Keratinocyte (primary cell): ENCODE data around the gene DNAH8.

Experiments
- EZH2 ChIP-seq: IDR thresholded peaks from one replicate; pipeline ENCODE4 v1.6.1; 2012; ENCODE audit warnings: inconsistent platforms, mild to moderate bottlenecking, low read length, moderate library complexity
- TF ChIP-seq, protein P1 (sequence below), 3 experiments: IDR thresholded peaks in 1 of 3; conservative IDR thresholded peaks in 1 of 3; optimal IDR thresholded peaks in 1 of 3; 2 replicates in 2 of 3; 3 replicates in 1 of 3; pipeline versions ENCODE3 to v1.5.1; 2011; ENCODE audit warnings: low read length in 3 of 3, mild to moderate bottlenecking in 3 of 3, moderate library complexity in 2 of 3, control low read depth in 1 of 3, inconsistent platforms in 1 of 3; ENCODE audit not compliant: insufficient read depth in 2 of 3; ENCODE audit errors: extremely low read depth in 1 of 3

DNA sequence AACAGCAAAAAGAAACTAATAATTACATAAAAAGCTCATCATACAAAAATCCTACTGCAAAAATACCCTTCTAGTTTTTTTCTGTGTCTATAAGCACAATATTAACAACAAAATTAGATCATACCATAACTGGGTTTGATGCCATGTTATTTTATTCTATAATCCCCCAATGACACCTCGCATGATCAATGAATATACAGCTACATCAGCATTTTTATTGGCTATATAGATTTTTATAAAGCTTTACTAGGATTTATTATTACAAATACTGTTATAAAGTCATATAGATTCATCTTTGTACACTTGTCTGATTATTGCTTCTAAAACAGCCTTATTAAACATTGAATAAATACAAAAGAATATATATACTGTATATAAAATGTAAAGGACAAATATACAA is 288.4 kb downstream of the DNAH8 start:
- TF ChIP-seq EZH2 = no peak
- TF ChIP-seq, protein P1, sequence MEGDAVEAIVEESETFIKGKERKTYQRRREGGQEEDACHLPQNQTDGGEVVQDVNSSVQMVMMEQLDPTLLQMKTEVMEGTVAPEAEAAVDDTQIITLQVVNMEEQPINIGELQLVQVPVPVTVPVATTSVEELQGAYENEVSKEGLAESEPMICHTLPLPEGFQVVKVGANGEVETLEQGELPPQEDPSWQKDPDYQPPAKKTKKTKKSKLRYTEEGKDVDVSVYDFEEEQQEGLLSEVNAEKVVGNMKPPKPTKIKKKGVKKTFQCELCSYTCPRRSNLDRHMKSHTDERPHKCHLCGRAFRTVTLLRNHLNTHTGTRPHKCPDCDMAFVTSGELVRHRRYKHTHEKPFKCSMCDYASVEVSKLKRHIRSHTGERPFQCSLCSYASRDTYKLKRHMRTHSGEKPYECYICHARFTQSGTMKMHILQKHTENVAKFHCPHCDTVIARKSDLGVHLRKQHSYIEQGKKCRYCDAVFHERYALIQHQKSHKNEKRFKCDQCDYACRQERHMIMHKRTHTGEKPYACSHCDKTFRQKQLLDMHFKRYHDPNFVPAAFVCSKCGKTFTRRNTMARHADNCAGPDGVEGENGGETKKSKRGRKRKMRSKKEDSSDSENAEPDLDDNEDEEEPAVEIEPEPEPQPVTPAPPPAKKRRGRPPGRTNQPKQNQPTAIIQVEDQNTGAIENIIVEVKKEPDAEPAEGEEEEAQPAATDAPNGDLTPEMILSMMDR (optimal IDR thresholded peaks at IDR 0.05 in 1 of 3, IDR thresholded peaks at IDR 0.05 in 1 of 3, conservative IDR thresholded peaks at IDR 0.05 in 1 of 3; ENCODE audit: extremely low read depth in 1 of 3, insufficient read depth in 2 of 3, low read length in 3 of 3) = no peak
